ENCODE data around the gene NWD2.
"Not testable (repeated sequence)": the region's sequence is repeated elsewhere in the genome, so short reads cannot be mapped to it uniquely, and the experiment has no call there.

NWD2 gene

GRCh38 chr4:37495353-37495752 lies 250.8 kb downstream of the NWD2 start:
- not testable (repeated sequence) for DNase-seq (ENCODE audit: low read depth in 2 of 2)

All from stimulated activated CD8-positive, alpha-beta memory T cell treated with anti-CD3 and anti-CD28 coated beads, Interleukin-2, amount 100 ng/mL, for 48 hours (primary cell).